SK-N-MC (cell line): Measurements from ENCODE around the gene CXorf65.

Experiments
- EZH2 ChIP-seq: fragments of 200-600 bp; sonication (generic); IDR thresholded peaks from one replicate; pipeline ENCODE4 v1.6.1; 2017; ENCODE audit warnings: antibody characterized with exemption
- POLR2AphosphoS5 ChIP-seq: IDR thresholded peaks from 2 replicates; pipeline ENCODE4 v1.6.1; 2012; ENCODE audit warnings: mild to moderate bottlenecking, low read depth, low read length, borderline replicate concordance

DNA sequence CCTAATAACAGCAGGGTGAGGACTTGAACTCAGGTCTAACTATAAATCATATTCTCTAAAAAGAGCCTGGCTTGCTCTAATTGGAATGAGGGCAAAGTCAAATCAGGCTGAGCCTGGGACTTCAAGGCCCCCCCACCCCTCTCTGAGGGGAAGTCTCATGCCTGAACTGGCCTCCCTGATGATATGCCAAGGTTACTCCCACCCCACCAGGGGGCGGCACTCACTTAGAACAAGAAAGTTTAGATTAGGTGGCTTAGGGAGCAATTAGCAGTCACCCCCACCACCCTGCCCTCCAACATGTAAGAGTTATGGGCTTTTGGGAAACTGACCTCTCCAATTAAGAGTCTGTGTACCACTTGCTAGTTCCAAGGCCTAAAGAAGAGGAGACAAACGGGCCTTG, 8.2 kb downstream of the CXorf65 start:
- no peak for TF ChIP-seq POLR2AphosphoS5
- no peak for TF ChIP-seq EZH2
